ENCODE data around the gene TBC1D7.

TBC1D7 gene

DNA sequence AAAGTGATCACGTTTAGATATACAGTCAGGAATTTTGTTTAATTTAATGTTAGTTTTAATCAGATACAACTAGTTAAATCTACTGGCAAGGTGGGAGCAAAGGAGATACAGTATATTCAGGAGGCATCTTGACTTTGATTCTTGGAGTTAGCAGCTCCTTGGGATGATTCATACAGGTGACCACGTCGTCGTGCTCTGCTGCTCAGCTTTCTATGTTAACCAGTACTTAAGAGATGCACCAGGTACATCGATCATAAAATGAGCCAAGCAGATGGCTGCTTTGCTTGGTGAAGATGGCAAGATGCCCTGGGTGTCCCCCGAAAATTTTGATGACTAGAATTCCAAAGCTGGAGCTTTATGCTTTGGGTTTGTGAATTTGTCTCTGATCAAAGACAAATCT lies 64.7 kb downstream of the TBC1D7 start:
- DNase-seq, result no peak

DNA sequence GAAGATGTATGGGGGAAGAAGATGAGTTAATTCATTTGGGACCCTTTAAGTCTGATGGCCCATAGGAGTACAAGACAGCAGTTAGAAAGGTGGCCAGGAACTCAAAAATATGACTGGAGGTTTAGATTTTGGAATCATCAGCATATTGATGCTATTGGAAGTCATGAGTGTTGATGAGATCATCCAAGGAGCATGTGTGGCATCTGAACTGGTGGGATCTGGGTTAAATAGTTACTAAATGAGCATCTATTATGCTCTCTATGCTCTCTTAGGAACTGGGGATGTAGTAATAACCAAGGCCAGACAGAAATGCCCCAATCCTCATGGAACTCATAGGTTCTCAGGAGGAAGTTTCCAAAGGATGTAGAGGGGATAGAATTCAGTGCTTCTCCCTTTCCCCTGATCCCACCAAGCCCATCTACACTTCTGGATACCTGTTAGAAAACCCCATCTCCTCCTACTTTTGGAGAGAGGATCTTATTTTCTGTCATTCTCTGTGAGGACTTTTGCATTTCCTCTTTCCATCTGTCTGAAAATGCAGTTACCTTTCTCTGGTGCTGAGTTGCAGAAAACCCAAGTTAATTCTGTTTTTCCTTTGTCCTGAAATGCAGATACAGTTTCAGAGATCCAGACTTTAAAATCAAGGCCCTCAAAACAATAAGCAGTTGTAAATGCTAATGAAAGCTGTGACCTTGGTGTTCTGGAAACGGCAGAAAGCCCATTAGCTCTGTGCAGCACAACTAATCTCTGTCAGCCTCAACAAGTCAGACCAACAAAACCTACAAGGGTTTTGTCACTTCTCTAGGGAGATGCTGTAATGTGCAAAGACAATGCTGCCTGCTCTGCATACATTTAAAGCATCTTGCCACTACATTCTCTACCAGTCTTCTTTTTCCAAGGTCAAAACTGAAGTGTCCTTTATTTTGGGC lies 65.8 kb downstream of the TBC1D7 start:
- DNase-seq, result no peak

DNA sequence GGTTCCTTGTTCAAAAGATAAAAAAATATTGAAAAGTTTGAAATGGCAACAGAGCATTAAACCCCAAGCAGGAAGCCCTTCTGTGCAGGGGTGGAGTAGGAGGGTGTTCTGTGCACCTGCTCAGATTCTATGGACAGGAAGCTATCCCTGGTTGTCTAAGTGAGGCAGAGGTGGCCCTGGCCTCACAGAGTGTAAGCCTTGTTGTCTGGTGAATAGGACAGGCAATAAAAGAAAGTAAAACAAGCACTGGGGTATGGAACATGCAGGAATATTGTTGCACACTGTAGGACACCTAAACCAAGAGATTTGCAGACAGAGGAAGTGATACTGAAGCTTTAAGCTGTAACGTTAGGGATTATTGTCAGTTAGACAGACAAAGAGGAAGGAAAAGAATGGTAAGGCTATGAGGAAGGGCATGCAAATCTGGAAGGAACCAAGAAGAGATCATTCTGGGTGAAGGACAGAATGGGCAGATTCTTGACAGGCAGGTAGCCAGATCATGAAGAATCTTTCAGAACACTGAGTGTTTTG lies 66.8 kb downstream of the TBC1D7 start:
- no peak for DNase-seq

DNA sequence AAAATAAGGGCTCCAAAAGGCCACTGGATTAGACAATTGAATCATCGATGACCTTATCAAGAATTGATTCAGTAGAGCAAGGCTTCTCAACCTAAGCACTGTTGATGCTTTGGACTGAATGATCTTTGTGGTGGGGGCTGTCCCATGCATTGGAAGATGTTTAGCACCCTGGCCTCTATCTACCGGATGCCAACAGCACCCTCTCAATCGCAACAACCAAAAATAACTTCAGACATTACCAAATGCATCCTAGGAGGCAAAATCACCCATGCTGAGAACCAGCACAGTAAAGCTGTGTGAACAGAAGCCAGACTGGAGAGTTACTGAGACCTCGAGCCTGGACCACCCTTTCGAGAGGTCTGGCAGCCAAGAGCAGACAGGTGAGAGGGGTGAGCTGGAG lies 67.5 kb downstream of the TBC1D7 start:
- no peak for DNase-seq

DNA sequence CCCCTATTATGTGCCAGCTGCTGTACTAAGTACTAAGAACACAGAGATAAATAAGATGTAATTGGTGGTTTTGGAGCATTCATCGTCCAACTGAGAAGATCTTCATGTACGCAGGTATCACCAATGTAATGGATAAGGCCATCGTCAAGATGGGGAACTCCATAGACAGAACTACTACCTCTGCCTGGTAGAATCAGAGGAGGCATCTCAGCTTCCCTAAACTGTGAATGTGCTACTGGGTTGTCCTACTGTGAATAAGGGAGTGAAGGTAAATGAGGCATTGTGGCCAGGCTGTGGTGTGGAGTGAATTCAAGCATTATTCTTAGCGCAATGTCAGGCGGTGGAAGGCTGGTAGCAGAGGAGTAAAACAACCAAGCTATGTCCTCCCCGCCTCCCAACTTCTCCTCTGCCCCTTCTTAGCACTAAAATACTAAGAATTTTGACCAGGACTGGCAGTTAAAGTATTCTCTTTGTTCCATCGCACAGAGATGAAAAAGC lies 68.2 kb downstream of the TBC1D7 start:
- DNase-seq, result no peak

DNA sequence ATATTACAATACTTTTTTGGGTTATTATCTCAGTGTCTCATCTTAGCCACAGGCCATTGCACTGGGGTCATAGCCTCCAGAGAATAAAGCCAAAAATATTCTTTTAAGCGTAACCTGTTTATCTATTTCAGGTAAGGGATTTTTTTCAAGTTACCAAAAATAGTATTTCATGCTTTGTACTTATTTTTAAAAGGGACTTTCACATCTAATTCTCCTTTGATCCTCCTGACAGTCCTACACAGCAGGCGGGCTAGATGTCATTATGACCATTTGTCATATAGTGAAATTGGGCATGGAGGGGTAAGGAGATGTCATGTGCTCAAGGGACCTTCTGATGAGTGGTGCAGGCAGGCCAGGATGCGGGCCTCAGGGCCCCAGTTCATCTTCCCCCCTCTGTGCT lies 68.9 kb downstream of the TBC1D7 start:
- DNase-seq, result no peak

DNA sequence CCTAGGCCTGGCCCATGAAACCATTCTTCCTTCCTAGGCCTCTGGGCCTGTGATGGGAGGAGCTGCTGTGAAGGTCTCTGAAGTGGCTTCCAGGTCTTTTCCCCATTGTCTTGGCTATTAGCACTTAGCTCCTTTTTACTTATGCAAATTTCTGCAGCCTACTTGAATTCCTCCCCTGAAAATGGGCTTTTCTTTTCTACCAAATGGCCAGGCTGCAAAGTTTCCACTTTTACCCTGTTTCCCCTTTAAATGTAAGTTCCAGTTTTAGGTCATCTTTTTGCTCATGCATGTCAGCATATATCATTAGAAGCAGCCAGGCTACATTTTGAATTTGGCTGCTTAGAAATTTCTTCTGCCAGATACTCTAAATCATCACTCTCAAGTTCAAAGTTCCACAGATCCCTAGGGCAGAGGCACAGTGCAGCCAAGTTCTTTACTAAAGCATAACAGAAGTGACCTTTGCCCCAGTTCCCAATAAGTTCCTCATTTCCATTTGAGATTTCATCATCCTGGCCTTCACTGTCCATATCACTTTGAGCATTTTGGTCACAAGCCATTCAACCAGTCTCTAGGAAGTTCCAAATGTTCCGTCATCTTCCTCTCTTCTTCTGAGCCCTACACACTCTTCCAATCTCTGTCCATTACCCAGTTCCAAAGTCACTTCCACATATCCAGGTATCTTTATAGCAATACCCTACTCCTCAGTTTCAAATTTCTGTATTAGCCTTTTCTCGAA lies 71.9 kb downstream of the TBC1D7 start:
- DNase-seq, result no peak
